ENCODE results near the gene CSF2RB. TPM values are rescaled to one million over a fixed set of nuclear protein-coding genes. Genes with fewer than 3 reads are reported as not detected.

CSF2RB gene
- total RNA-seq, 1 experiment from 2014 or later, result not detected

GRCh38 chr22:36881504-36882245 lies 31.8 kb upstream of the CSF2RB start:
- Histone ChIP-seq H3K27me3 (ENCODE audit: insufficient read depth, low read depth) (no peaks in the 10 kb centered on the region), H2AFZ (no peak overlapping the region), H3K9me3 (ENCODE audit: insufficient read depth, low read depth) (peaks cover 16% of the 10 kb centered on the region), H3K9me2 (ENCODE audit: insufficient read depth) (no peaks in the 10 kb centered on the region), H3K79me2 (ENCODE audit: low read depth) (no peaks in the 10 kb centered on the region), H4K20me1 (ENCODE audit: insufficient read depth) (no peaks in the 10 kb centered on the region), H3F3A (ENCODE audit: insufficient read depth, low read depth) (peaks cover 16% of the 10 kb centered on the region), H3K4me1 (replicated peaks; ENCODE audit: insufficient read depth) (peaks cover 25% of the 10 kb centered on the region), H3K36me3 (ENCODE audit: low read depth) (no peaks in the 10 kb centered on the region; the same call in 1 of the 2 replicates), H3K27ac (no peak overlapping the region), H3K4me3 (no peak overlapping the region), H3K4me2 (no peak overlapping the region)
- intact Hi-C loops (cut with micrococcal nuclease; ENCODE audit: unreplicated experiment), result no loop called here
- BruUV-seq (replicated peaks), result no TSS peak
- no peak for TF ChIP-seq CTCF (conservative IDR thresholded peaks at IDR 0.05)
- TF ChIP-seq EZH2 (IDR thresholded peaks at IDR 0.05; ENCODE audit: low read depth), result no peak
- DNase-seq, result no peak
- ChIA-PET CTCF (interaction anchor here (0.6 kb wide), 1 partner anchor 40 kb away, joined by 5 read pairs; no protein-coding TSS in a partner anchor), POLR2A (ENCODE audit: unreplicated experiment) (interaction anchor here (0.7 kb wide), 1 partner anchor 64 kb away, joined by 6 read pairs; no protein-coding TSS in a partner anchor)

GRCh38 chr22:36884349-36885158 lies 28.9 kb upstream of the CSF2RB start:
- POLR2A ChIA-PET (ENCODE audit: unreplicated experiment), result interaction anchor here (0.6 kb wide), 1 partner anchor 9 kb away, joined by 6 read pairs; no protein-coding TSS in a partner anchor
- H3K79me2 ChIP-seq (ENCODE audit: low read depth), result no peaks in the 10 kb centered on the region
- H3K27me3 ChIP-seq (ENCODE audit: insufficient read depth, low read depth), result no peaks in the 10 kb centered on the region
- CTCF ChIA-PET, result interaction anchor here (0.5 kb wide), 1 partner anchor 9 kb away, joined by 4 read pairs; no protein-coding TSS in a partner anchor
- intact Hi-C loops (cut with micrococcal nuclease; ENCODE audit: unreplicated experiment), result no loop called here
- no peak overlapping the region for H2AFZ ChIP-seq
- H3K9me2 ChIP-seq (ENCODE audit: insufficient read depth), result no peaks in the 10 kb centered on the region
- no peaks in the 10 kb centered on the region; the same call in 1 of the 2 replicates for H3K36me3 ChIP-seq (ENCODE audit: low read depth)
- H3F3A ChIP-seq (ENCODE audit: insufficient read depth, low read depth), result peaks cover 16% of the 10 kb centered on the region
- H3K4me2 ChIP-seq, result peak overlapping the region; percentile 8
- peaks cover 25% of the 10 kb centered on the region for H3K4me1 ChIP-seq (replicated peaks; ENCODE audit: insufficient read depth)
- no peak for TF ChIP-seq EZH2 (IDR thresholded peaks at IDR 0.05; ENCODE audit: low read depth)
- TF ChIP-seq CTCF (conservative IDR thresholded peaks at IDR 0.05), result no peak
- H4K20me1 ChIP-seq (ENCODE audit: insufficient read depth), result no peaks in the 10 kb centered on the region
- peaks cover 16% of the 10 kb centered on the region for H3K9me3 ChIP-seq (ENCODE audit: insufficient read depth, low read depth)
- peak overlapping the region; percentile 32 for H3K27ac ChIP-seq
- no TSS peak for BruUV-seq (replicated peaks)
- H3K4me3 ChIP-seq, result no peak overlapping the region
- DNase-seq, result peak in 1 of 2 experiments; percentile 59

- Histone ChIP-seq H3K4me3 (no peak overlapping the region), H3F3A (ENCODE audit: insufficient read depth, low read depth) (peaks cover 16% of the 10 kb centered on the region), H3K27ac (peak overlapping the region; percentile 32), H3K4me2 (peak overlapping the region; percentile 8), H4K20me1 (ENCODE audit: insufficient read depth) (no peaks in the 10 kb centered on the region), H3K9me2 (ENCODE audit: insufficient read depth) (no peaks in the 10 kb centered on the region), H3K79me2 (ENCODE audit: low read depth) (no peaks in the 10 kb centered on the region), H3K36me3 (ENCODE audit: low read depth) (no peaks in the 10 kb centered on the region; the same call in 1 of the 2 replicates), H3K27me3 (ENCODE audit: insufficient read depth, low read depth) (no peaks in the 10 kb centered on the region), H2AFZ (no peak overlapping the region; the same call in 1 of the 2 replicates), H3K4me1 (replicated peaks; ENCODE audit: insufficient read depth) (peaks cover 25% of the 10 kb centered on the region), H3K9me3 (ENCODE audit: insufficient read depth, low read depth) (peaks cover 16% of the 10 kb centered on the region)
- TF ChIP-seq EZH2 (IDR thresholded peaks at IDR 0.05; ENCODE audit: low read depth) (no peak), CTCF (conservative IDR thresholded peaks at IDR 0.05) (no peak)
- peak in 1 of 2 experiments; percentile 60 for DNase-seq
- CTCF ChIA-PET, result interaction anchor here (0.6 kb wide), 1 partner anchor 29 kb away, joined by 3 read pairs; no protein-coding TSS in a partner anchor
- intact Hi-C loops (cut with micrococcal nuclease; ENCODE audit: unreplicated experiment), result no loop called here
- BruUV-seq (replicated peaks), result no TSS peak
- POLR2A ChIA-PET (ENCODE audit: unreplicated experiment), result no interaction called here
Observed at GRCh38 chr22:36885474-36885873, 28.0 kb upstream of the CSF2RB start.
